H1 (cell line): ENCODE data around the gene TFCP2L1. TPM values are rescaled to one million over a fixed set of nuclear protein-coding genes. Genes with fewer than 3 reads are reported as not detected.

Experiments used
- CTCF ChIA-PET: fragments of 300-600 bp; sonication (Branson Sonifier 250); formaldehyde crosslinking; loops from one replicate; lab custom pipeline; 2021; ENCODE audit not compliant: partially characterized antibody; lab: Charles Lee
- POLR2A ChIA-PET: fragments of 300-600 bp; sonication (Branson Sonifier 250); formaldehyde crosslinking; loops from one replicate; lab custom pipeline; 2021; ENCODE audit warnings: inconsistent platforms; ENCODE audit not compliant: partially characterized antibody; lab: Charles Lee
- DNase-seq, 2 experiments: peaks; one replicate each; pipeline versions ENCODE4 v3.0.0 to v3.0.0-alpha.2; 2010 to 2022; ENCODE audit warnings: low spot score in 2 of 2, low read depth in 1 of 2, mixed read lengths in 1 of 2
- FAIRE-seq: peaks from 2 replicates; lab custom pipeline; 2011; peaks lifted over from hg19 to GRCh38; lab: Jason Lieb, UNC
- H2AFZ ChIP-seq: 2 replicates; pipeline ENCODE4 v1.8.1; 2012; ENCODE audit warnings: low read length, inconsistent platforms
- H2AK5ac ChIP-seq: 2 replicates; pipeline ENCODE4 v1.6.1; 2013; ENCODE audit warnings: low read depth, low read length
- H2BK120ac ChIP-seq: replicated peaks from 2 replicates; pipeline ENCODE3; 2013; ENCODE audit warnings: low read depth, low read length, inconsistent platforms
- H2BK12ac ChIP-seq: 2 replicates; pipeline ENCODE4 v1.6.1; 2013; ENCODE audit warnings: low read depth, low read length
- H2BK15ac ChIP-seq: 2 replicates; pipeline ENCODE4 v1.6.1; 2013; ENCODE audit warnings: low read length
- H2BK20ac ChIP-seq: 2 replicates; pipeline ENCODE4 v1.6.1; 2013; ENCODE audit warnings: low read length
- H2BK5ac ChIP-seq: 2 replicates; pipeline ENCODE4 v1.6.1; 2013; ENCODE audit warnings: low read depth, low read length
- H3K14ac ChIP-seq: 2 replicates; pipeline ENCODE4 v1.6.1; 2013; ENCODE audit warnings: inconsistent platforms; ENCODE audit not compliant: insufficient read length
- H3K18ac ChIP-seq: 2 replicates; pipeline ENCODE4 v1.6.1; 2013; ENCODE audit warnings: low read length; ENCODE audit errors: extremely low read depth
- H3K23ac ChIP-seq: 2 replicates; pipeline ENCODE4 v1.6.1; 2013; ENCODE audit warnings: inconsistent platforms; ENCODE audit not compliant: insufficient read length
- H3K23me2 ChIP-seq: 2 replicates; pipeline ENCODE4 v1.6.1; 2013; ENCODE audit warnings: low read depth, low read length
- H3K27ac ChIP-seq: 2 replicates; pipeline ENCODE4 v1.6.1; 2011; ENCODE audit warnings: low read depth, low read length, inconsistent platforms
- H3K27me3 ChIP-seq, 4 experiments: replicated peaks in 1 of 4; 1 replicate in 1 of 4; 2 replicates in 3 of 4; pipeline versions ENCODE4 v1.6.1 to v1.8.1; 2011 to 2013; ENCODE audit warnings: low read length in 3 of 4, mild to moderate bottlenecking in 3 of 4, inconsistent platforms in 2 of 4, mixed read lengths in 2 of 4, moderate library complexity in 1 of 4; ENCODE audit not compliant: control insufficient read depth in 3 of 4, insufficient read depth in 3 of 4; ENCODE audit errors: extremely low read depth in 1 of 4
- H3K36me3 ChIP-seq, 4 experiments: 2 replicates each; pipeline versions ENCODE4 v1.6.1 to v1.8.1; 2011 to 2013; ENCODE audit warnings: mild to moderate bottlenecking in 4 of 4, low read length in 3 of 4, moderate library complexity in 2 of 4, control low read depth in 1 of 4, inconsistent platforms in 1 of 4; ENCODE audit not compliant: insufficient read depth in 4 of 4, control insufficient read depth in 2 of 4
- H3K4ac ChIP-seq: replicated peaks from 2 replicates; pipeline ENCODE3; 2013; ENCODE audit warnings: low read length, low read depth, mixed read lengths, inconsistent platforms; ENCODE audit not compliant: insufficient read length
- H3K4me1 ChIP-seq, 4 experiments: replicated peaks in 1 of 4; 1 replicate in 1 of 4; 2 replicates in 3 of 4; pipeline versions ENCODE4 v1.6.1 to v1.8.1; 2011 to 2013; ENCODE audit warnings: low read length in 3 of 4, inconsistent platforms in 2 of 4, mixed read lengths in 1 of 4; ENCODE audit not compliant: insufficient read depth in 4 of 4, control insufficient read depth in 3 of 4
- H3K4me2 ChIP-seq, 2 experiments: 2 replicates each; pipeline versions ENCODE4 v1.6.1 to v1.8.1; 2011 to 2013; ENCODE audit warnings: low read depth in 2 of 2, low read length in 2 of 2, control low read depth in 1 of 2, inconsistent platforms in 1 of 2, mild to moderate bottlenecking in 1 of 2; ENCODE audit not compliant: insufficient read depth in 1 of 2
- H3K4me3 ChIP-seq, 4 experiments: fragments of 200-600, 300-600 bp in 1 of 4; sonication (generic), shearing (Covaris generic), sonication (Bioruptor Twin) in 1 of 4; 2 replicates each; pipeline versions ENCODE4 v1.5.1 to v1.8.1; 2011 to 2016; ENCODE audit warnings: low read length in 4 of 4, low read depth in 3 of 4, control low read depth in 2 of 4, inconsistent platforms in 2 of 4, mild to moderate bottlenecking in 2 of 4, mixed read lengths in 1 of 4, moderate library complexity in 1 of 4; ENCODE audit not compliant: insufficient read depth in 2 of 4; ENCODE audit errors: extremely low read depth in 1 of 4
- H3K56ac ChIP-seq: replicated peaks from 2 replicates; pipeline ENCODE3; 2013; ENCODE audit warnings: low read depth, mild to moderate bottlenecking, mixed read lengths, low read length, inconsistent platforms; ENCODE audit not compliant: insufficient read length
- H3K79me1 ChIP-seq: 2 replicates; pipeline ENCODE4 v1.6.1; 2013; ENCODE audit warnings: low read depth, low read length, control low read depth
- H3K79me2 ChIP-seq, 2 experiments: 2 replicates each; pipeline versions ENCODE4 v1.6.1 to v1.8.1; 2012 to 2013; ENCODE audit warnings: low read length in 2 of 2, mild to moderate bottlenecking in 2 of 2, inconsistent platforms in 1 of 2; ENCODE audit not compliant: insufficient read depth in 2 of 2, control insufficient read depth in 1 of 2
- H3K9ac ChIP-seq, 4 experiments: replicated peaks in 1 of 4; 1 replicate in 1 of 4; 2 replicates in 3 of 4; pipeline versions ENCODE4 v1.6.1 to v1.8.1; 2011 to 2013; ENCODE audit warnings: low read depth in 3 of 4, low read length in 3 of 4, control low read depth in 2 of 4, mild to moderate bottlenecking in 2 of 4, moderate library complexity in 2 of 4, inconsistent platforms in 1 of 4; ENCODE audit errors: extremely low read depth in 1 of 4
- H3K9me3 ChIP-seq, 2 experiments: 2 replicates each; pipeline versions ENCODE4 v1.6.1 to v1.8.1; 2012 to 2013; ENCODE audit warnings: mild to moderate bottlenecking in 2 of 2, moderate library complexity in 2 of 2, control low read depth in 1 of 2, inconsistent platforms in 1 of 2, low read depth in 1 of 2, low read length in 1 of 2, mixed read lengths in 1 of 2; ENCODE audit not compliant: insufficient read depth in 2 of 2
- H4K20me1 ChIP-seq, 2 experiments: replicated peaks in 1 of 2; 2 replicates each; pipeline versions ENCODE3 to v1.8.1; 2011 to 2013; ENCODE audit warnings: inconsistent platforms in 2 of 2, low read length in 2 of 2, mild to moderate bottlenecking in 1 of 2; ENCODE audit not compliant: insufficient read depth in 2 of 2, control insufficient read depth in 1 of 2
- H4K5ac ChIP-seq: 2 replicates; pipeline ENCODE4 v1.6.1; 2013; ENCODE audit warnings: low read length, low read depth, mixed read lengths, inconsistent platforms; ENCODE audit not compliant: insufficient read length
- H4K8ac ChIP-seq: 2 replicates; pipeline ENCODE4 v1.8.0; 2013; ENCODE audit warnings: mild to moderate bottlenecking, moderate library complexity, low read length, inconsistent platforms; ENCODE audit not compliant: insufficient read depth; ENCODE audit errors: extremely low read depth
- H4K91ac ChIP-seq: replicated peaks from 2 replicates; pipeline ENCODE3; 2013; ENCODE audit warnings: low read length, mixed read lengths, inconsistent platforms; ENCODE audit not compliant: insufficient read length
- JUND ChIP-seq: IDR thresholded peaks from 2 replicates; pipeline ENCODE4 v1.6.1; 2011; ENCODE audit warnings: mild to moderate bottlenecking, improper control_type of control experiment, low read length
- RFX5 ChIP-seq: IDR thresholded peaks from 2 replicates; pipeline ENCODE4 v1.6.1; 2011; ENCODE audit warnings: low read depth, low read length, improper control_type of control experiment, borderline replicate concordance
- WGBS, 2 experiments: shearing (Covaris generic) in 1 of 2; methylation state at CpG; one replicate each; pipeline versions ENCODE4 v1.1.6 to v1.1.7; 2013 to 2015; ENCODE audit warnings: low lambda C conversion rate in 2 of 2, mixed read lengths in 2 of 2, inconsistent platforms in 1 of 2, low coverage in 1 of 2, missing lambda C conversion rate in 1 of 2; ENCODE audit not compliant: insufficient replicate concordance in 2 of 2, insufficient coverage in 1 of 2, insufficient read length in 1 of 2; ENCODE audit errors: extremely low coverage in 1 of 2, missing lambda C conversion rate in 1 of 2; 5-methylcytosine and 5-hydroxymethylcytosine counted together
- polyA plus RNA-seq, 7 experiments: library from polyadenylated mRNA; depleted of rRNA in 3 of 7; stranded (reverse) in 5 of 7; unstranded in 2 of 7; fragments of >200 nt in 5 of 7; fragments of 200-250 nt in 2 of 7; gene quantifications; 1 replicate in 5 of 7; 2 replicates in 1 of 7; 4 replicates in 1 of 7; pipeline versions ENCODE4 v1.2.1 to v1.2.3, GENCODE V29; 2011 to 2013; ENCODE audit warnings: missing spikeins in 2 of 7, mixed read lengths in 2 of 7
- total RNA-seq: library from RNA; stranded (reverse); fragmentation: NEBNext Ultra II Directional; extraction: Animal tissue kit (Norgen Biotek cat#: 25700); gene quantifications from 2 replicates; pipeline ENCODE4 v1.2.1, GENCODE V29; 2021
- TF ChIP-seq, protein P1 (sequence below): IDR thresholded peaks from 2 replicates; pipeline ENCODE4 v1.6.1; 2012; ENCODE audit warnings: low read length, inconsistent platforms

TFCP2L1 gene
- total and polyA plus RNA-seq, 2 of the 8 experiments (the other 6 are each of a cell fraction or from before 2014, with no cell fraction given), result 1.5 to 3.8 TPM

DNA sequence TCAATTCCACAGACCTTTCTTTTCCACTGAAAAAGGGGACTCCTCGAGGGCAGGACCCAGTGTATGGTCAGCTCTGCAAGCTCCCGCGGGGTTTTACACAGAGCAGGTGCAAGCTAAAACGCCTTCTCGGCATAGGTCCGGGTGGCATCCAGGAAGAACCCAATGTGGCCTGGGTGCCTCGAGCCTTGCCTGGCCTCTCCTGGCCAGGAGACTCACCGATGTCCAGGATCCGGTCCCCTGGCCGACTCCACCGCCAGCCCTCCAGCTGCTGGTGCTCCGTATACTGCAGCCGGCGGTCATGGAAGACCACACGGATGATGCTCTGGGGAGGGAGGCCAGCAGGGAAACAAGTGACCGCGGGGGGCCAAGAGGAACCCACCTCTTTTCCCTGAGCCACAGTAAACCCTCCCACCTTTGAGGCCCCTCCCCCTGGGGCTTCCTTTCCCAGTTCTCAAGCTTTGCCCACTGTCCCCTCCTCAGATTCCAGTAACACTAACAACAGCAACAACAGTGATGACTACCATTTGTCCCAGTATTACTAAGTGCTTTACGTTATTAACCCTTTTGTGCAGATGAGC lies 36.1 kb downstream of the TFCP2L1 start:
- CTCF ChIA-PET, result interaction anchor here (0.6 to 2.0 kb wide), 3 partner anchors 106 to 158 kb away, joined by 3 to 4 read pairs (median 3); no protein-coding TSS in a partner anchor
- WGBS, 2 experiments, result 91% methylated on average over 15 of the region's 18 CpGs; no CpG with 5 or more reads in 1 of the 2 experiments
- Histone ChIP-seq H3K36me3 (no peaks in the 10 kb centered on the region), H2AFZ (no peak overlapping the region), H3K23me2 (no peaks in the 10 kb centered on the region), H2BK5ac (no peak overlapping the region), H3K4me3 (no peak overlapping the region), H3K23ac (no peak overlapping the region), H3K9ac (no peak overlapping the region), H3K4ac (no peak overlapping the region), H2AK5ac (no peak overlapping the region), H3K4me2 (no peak overlapping the region), H3K18ac (no peak overlapping the region), H3K27me3 (0 out of 7 replicates have a peak, but pooled peaks cover 0 to 2% (median 0%) of the 10 kb centered on the region in 4 experiments), H4K8ac (no peak overlapping the region), H2BK15ac (no peak overlapping the region), H3K9me3 (no peaks in the 10 kb centered on the region), H3K27ac (no peak overlapping the region), H4K5ac (no peak overlapping the region), H2BK12ac (no peak overlapping the region), H2BK120ac (no peak overlapping the region), H3K79me2 (no peaks in the 10 kb centered on the region), H4K20me1 (no peaks in the 10 kb centered on the region), H3K56ac (no peak overlapping the region), H4K91ac (no peak overlapping the region), H3K4me1 (no peaks in the 10 kb centered on the region; a peak in 1 of 7 replicates), H3K79me1 (0 out of 2 replicates have a peak, but pooled peaks cover 2% of the 10 kb centered on the region), H3K14ac (no peak overlapping the region), H2BK20ac (no peak overlapping the region)
- FAIRE-seq (no peak), DNase-seq (no peak)
- TF ChIP-seq RFX5, result no peak
- no peak for TF ChIP-seq JUND
- TF ChIP-seq, protein P1, sequence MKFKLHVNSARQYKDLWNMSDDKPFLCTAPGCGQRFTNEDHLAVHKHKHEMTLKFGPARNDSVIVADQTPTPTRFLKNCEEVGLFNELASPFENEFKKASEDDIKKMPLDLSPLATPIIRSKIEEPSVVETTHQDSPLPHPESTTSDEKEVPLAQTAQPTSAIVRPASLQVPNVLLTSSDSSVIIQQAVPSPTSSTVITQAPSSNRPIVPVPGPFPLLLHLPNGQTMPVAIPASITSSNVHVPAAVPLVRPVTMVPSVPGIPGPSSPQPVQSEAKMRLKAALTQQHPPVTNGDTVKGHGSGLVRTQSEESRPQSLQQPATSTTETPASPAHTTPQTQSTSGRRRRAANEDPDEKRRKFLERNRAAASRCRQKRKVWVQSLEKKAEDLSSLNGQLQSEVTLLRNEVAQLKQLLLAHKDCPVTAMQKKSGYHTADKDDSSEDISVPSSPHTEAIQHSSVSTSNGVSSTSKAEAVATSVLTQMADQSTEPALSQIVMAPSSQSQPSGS, result no peak
- POLR2A ChIA-PET, result interaction anchor here (1.0 kb wide), 1 partner anchor 9 kb away, joined by 3 read pairs; no protein-coding TSS in a partner anchor
